Cardiac septum (tissue), 1 donor: ENCODE measurements around the gene TMEM131. TPM values are rescaled to one million over a fixed set of nuclear protein-coding genes. Genes with fewer than 3 reads are reported as not detected.

Experiments
- DNase-seq: peaks from one replicate; pipeline ENCODE4 v3.0.0-alpha.2; 2020; ENCODE audit warnings: low spot score
- intact Hi-C: fragments of 100-400 bp; cut with DNase I; formaldehyde crosslinking; loops from one replicate; pipeline ENCODE4 v1.14.0; 2022
- total RNA-seq: library from RNA; stranded (reverse); fragmentation: NEBNext Ultra II Directional; extraction: Animal tissue kit (Norgen Biotek cat#: 25700); gene quantifications from one replicate; pipeline ENCODE4 v1.2.1, GENCODE V29; 2021
- donor health status: DM: no; HTN: no; CAD: no.

The TMEM131 gene
- total RNA-seq, 1 donor from 2014 or later = 28.6 TPM

- no peak for DNase-seq
- intact Hi-C loops = loop anchor here (10.0 kb wide), 1 partner anchor 170 kb away; no protein-coding TSS in a partner anchor
These were observed 1.3 kb downstream of the TMEM131 start for GRCh38 chr2:97994476-97994875.

GRCh38 chr2:97993926-97994325 lies 1.8 kb downstream of the TMEM131 start:
- intact Hi-C loops = loop anchor here (10.0 kb wide), 1 partner anchor 171 kb away; no protein-coding TSS in a partner anchor
- no peak for DNase-seq

DNA sequence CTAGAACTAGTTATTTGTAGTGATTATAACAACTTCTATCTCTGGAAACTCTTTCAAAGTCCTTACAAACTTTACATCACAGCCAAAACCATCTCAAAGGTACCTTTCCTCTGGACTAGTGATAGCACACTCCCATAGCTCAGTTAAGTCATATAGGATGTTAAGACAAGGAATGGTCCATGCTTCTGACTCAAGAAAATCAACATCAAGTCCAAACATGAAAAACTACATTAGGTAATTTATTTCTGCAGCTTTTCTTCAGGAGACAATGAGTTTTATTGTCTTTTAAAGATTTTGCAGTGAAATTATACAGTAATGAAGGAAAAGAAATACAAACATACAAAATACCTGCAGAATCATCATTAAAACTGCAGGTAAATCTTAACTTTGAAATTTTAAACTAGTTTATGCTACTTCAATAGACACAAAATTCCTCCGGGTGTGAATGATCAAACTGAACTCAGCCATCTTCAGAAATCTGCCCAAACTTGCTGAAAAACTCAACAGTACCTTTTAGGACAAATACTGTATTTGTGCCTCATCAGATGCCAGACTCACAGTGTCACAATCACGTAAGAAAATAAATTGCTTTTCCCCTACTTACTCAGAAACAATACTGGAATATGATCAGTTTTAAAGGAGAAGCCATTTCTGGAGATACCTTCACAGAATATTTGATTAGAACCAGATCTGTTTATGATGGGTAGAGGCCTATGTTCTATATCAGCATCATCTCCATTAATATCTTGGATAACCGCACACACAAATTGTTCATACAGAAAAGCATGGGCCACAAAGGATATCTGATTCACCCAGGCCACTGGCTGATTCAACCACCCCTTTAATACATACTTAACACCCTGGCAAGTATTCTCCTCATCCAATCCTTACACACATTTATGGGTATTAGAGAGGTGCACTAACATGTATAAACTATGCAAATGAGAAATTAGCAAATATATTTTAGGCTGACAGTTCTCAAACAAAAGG lies 2.6 kb downstream of the TMEM131 start:
- intact Hi-C loops = loop anchor here (10.0 kb wide), 1 partner anchor 172 kb away; no protein-coding TSS in a partner anchor
- DNase-seq = no peak

- no peak for DNase-seq
- intact Hi-C loops = loop anchor here (10.0 kb wide), 1 partner anchor 174 kb away; no protein-coding TSS in a partner anchor
These were observed 4.5 kb downstream of the TMEM131 start for GRCh38 chr2:97991081-97991856.

GRCh38 chr2:97988722-97989121 lies 7.0 kb downstream of the TMEM131 start:
- intact Hi-C loops = no loop called here
- no peak for DNase-seq

DNA sequence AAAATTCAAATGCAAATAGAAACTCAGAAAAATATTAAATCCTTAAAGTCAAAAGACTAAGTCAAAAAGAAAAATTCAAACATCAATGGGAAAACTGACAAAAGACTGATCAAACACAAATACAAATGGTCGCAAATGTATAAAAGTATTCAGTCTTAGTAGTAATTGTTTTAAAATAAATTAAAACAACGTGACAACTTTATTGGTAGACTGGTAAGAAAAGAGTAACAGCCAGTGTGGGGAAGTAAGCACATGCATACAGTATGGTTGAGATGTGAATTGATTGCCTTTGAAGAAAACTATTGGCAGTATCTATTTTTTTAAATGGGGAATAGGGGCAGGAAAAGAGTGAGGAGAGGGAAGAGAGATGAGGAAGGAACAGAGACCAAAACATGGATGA lies 9.8 kb downstream of the TMEM131 start:
- intact Hi-C loops = no loop called here
- DNase-seq = no peak

DNA sequence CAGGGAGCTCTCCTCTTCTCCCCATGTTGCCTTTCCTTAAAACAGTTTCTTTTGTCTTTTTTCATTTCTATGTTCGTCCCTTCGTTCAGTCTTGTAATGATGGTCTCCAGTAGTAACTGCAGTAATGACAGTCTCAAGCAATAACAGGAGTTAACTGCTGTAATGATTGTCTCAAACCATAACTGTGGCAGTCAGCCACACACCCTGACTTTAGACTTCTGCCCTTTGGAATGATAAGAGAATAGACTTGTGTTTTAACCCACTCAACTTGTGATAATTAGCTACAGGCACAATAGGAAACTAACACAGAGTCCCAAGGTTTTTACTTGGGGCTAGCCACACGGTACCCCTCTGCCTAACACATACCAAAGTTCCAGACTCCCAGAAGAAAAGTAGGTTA lies 12.1 kb downstream of the TMEM131 start:
- no peak for DNase-seq
- intact Hi-C loops = no loop called here

DNA sequence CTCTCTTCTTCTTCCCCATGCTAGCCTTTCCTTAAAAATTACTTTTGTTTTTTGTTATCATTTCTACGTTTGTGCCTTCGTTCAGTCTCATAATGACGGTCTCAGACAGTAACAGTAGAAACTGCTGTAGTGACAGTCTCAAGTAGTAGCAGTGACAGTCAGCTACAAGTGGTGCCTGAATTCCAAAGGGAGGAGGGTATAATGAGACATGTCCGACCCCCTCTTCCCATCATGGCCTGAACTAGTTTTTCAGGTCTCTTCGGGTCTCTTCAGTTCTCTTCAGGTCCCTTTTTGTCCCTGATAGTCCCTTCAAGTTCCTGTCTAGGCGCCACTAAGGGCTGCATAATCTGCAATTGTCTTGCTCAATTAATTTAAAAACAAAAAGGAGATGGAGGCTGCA lies 12.6 kb downstream of the TMEM131 start:
- intact Hi-C loops = no loop called here
- no peak for DNase-seq

- DNase-seq = no peak
- intact Hi-C loops = no loop called here
These were observed 13.1 kb downstream of the TMEM131 start for GRCh38 chr2:97982621-97983020.

DNA sequence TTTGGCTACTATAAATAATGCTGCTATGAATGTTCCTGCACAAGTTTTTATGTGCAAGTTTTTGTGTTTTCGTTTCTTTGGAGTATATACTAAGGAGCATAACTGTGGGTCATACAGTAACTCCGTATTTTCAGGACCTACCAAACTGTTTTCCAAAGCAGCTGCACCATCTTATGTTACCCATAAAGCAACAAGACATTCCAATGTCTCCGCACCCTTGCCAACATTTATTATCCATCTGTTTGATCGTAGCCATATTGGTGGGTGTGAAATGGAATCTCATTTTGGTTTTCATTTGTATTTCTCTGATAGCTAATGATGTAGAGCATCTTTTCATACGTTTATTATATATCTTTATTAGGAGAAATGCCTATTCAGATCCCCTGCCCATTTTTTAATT lies 13.8 kb downstream of the TMEM131 start:
- DNase-seq = no peak
- intact Hi-C loops = no loop called here

DNA sequence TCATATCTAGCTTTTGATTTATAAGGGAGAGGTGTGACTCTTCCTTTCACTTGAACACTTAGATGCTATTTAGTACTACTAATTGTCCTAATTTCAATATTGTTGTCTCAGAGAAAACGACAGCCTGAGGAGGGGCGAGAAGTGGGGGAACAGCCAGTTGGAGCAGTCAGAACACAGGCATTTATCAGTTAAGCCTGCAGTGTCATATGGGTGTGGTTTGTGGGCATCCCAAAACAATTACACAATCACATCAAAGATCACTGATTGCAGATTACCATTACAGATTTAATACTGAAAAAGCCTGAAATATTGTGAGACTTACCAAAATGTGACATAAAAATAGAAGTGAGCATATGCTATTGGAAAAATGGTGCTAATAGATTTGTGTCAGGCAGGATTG lies 15.8 kb downstream of the TMEM131 start:
- DNase-seq = no peak
- intact Hi-C loops = no loop called here

DNA sequence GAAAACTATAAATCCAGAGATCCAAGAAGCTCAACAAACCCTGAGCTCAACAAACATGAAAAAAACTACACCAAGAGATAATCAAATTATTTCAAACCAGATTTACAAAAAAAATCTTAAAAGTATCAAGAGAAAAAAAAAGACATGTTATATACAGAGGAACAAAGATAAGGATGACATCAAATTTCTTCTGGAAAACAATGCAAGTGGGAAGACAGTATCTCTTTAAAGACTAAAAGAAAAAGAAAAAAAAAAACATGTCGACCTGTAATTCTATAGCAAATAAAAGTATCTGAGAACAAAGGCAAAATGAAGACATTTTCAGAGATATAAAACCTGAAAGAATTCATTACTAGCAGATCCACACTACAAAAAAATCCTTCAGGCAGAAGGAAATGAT lies 21.3 kb downstream of the TMEM131 start:
- no peak for DNase-seq
- intact Hi-C loops = no loop called here

GRCh38 chr2:97970293-97971060 lies 25.3 kb downstream of the TMEM131 start:
- DNase-seq = no peak

GRCh38 chr2:97969081-97970067 lies 26.4 kb downstream of the TMEM131 start:
- DNase-seq = no peak
- intact Hi-C loops = no loop called here

More at GRCh38 chr2:97970293-97971060, 25.3 kb downstream of the TMEM131 start:
- intact Hi-C loops = no loop called here

GRCh38 chr2:97967931-97968627 lies 27.7 kb downstream of the TMEM131 start:
- no peak for DNase-seq
- intact Hi-C loops = no loop called here

DNA sequence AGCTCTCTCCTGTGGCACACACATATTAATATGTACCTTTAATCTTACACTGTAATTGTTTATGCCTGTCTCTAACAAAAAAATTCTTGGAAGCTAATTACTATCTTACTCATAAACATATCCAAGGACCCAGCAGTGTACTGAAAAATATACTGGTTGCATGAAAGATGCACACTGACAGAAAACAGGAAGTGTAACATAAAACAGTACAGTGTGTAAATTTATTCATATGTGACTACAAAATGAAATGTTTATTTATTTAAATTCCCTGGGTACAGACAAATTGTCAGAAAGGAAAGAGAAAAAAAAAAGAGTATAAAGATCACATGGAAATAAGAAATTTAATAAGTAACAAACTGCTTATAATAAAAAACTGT lies 28.5 kb downstream of the TMEM131 start:
- no peak for DNase-seq
- intact Hi-C loops = no loop called here

DNA sequence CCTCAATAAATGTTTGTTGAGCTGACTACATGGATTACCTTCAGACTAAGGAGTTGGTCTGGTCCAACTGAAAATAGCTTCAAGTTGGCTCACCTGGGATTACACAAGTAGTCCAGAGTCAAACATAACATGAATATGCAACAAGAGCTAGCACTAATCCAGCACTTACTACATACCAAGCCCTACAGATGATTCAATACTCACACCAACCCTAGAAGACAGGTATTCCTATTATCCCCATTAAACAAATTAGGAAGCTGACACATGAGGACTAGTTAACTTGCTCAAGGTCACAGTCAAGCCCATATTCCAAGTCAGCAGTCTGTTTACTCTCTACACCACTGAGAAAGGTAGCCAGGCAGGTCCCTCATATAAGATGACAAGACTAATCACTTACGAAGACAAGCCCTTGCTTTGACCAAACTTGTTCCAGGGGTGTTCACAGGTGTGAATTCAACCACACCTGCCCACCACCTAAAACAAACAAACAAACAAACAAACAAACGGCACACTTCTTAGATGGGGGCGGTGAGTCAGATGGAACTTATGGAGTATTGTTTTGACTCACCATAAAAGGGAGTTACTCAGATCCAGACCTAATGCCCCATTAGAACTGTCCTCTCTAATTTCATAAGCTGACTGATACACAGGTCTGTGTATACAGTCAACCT lies 29.1 kb downstream of the TMEM131 start:
- DNase-seq = no peak
- intact Hi-C loops = no loop called here
